ENCODE measurements around the gene TBC1D14. TPM values are rescaled to one million over a fixed set of nuclear protein-coding genes. Genes with fewer than 3 reads are reported as not detected.

TBC1D14 gene, protein sequence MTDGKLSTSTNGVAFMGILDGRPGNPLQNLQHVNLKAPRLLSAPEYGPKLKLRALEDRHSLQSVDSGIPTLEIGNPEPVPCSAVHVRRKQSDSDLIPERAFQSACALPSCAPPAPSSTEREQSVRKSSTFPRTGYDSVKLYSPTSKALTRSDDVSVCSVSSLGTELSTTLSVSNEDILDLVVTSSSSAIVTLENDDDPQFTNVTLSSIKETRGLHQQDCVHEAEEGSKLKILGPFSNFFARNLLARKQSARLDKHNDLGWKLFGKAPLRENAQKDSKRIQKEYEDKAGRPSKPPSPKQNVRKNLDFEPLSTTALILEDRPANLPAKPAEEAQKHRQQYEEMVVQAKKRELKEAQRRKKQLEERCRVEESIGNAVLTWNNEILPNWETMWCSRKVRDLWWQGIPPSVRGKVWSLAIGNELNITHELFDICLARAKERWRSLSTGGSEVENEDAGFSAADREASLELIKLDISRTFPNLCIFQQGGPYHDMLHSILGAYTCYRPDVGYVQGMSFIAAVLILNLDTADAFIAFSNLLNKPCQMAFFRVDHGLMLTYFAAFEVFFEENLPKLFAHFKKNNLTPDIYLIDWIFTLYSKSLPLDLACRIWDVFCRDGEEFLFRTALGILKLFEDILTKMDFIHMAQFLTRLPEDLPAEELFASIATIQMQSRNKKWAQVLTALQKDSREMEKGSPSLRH
- polyA plus RNA-seq: 10 to 100 TPM; 13.4 to 23.2 TPM

DNA sequence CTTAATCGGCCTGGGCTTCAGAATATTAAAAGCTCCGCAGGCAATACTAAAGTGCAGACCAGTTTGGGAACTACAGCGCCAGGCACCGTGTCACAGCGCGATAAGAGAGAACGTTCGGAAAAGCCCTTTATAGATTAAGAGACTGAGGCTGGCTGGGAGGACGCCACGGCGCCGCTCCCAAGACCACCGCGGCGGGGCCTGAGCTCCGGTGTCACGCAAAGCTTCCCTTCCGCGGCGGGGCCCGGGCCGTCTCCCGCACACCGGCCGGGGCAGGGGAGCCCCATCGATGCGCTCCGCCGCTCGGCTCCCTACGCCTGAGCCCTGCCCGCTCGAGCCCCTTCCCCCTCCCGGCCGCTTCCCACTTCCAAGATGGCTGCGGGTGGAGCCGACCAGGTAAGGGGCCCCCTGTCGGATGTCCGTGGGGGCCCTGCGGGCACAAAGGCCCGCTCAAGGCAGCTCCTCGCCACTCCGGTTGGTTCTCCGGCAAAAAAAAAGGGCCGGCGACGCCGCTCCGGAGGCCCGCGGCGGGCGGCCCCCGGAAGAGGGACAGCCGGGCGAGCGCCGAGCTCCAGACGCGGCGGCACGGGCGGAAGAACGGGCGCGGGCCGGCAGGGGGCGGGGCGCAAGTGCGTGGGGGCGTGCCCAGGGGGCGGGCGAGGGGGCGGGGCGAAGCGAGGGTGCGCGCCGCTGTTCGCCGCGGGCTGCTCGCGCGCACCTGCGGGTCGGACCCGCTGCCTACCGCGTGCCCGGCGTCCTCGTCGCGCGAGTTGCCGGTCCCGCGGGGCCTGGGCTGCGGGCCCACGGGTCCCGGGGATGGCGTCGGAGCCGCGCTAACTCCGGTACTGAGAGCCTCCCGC is at the start of gene TBC1D14:
Gene TBC1D14, plus strand, starts transcription at position 714 of the 857 bp plus-strand sequence. CDS start 13,564 bp downstream, outside the sequence.
- H3K27me3 ChIP-seq (ENCODE audit: control insufficient read depth in 1 of 2, insufficient read depth in 2 of 2, low read length in 2 of 2): no peaks in the 10 kb centered on the region
- WGBS, 2 donors: 0 to 1% methylated on average over 67 to 108 of the region's 108 CpGs
- peaks cover 0 to 18% of the 10 kb centered on the region in 2 donors for H3K4me1 ChIP-seq (ENCODE audit: control insufficient read depth in 2 of 2, insufficient read depth in 2 of 2, low read length in 1 of 2)
- H3K27ac ChIP-seq (ENCODE audit: low read depth in 2 of 2, low read length in 1 of 2): peak within 1 kb of the TSS; percentile 88 to 98
- no peaks in the 10 kb centered on the region for H3K9me3 ChIP-seq (ENCODE audit: control insufficient read depth in 2 of 2, insufficient read depth in 1 of 2, low read depth in 1 of 2, low read length in 1 of 2)
- H3K4me3 ChIP-seq (ENCODE audit: low read depth in 1 of 2, low read length in 2 of 2): peak within 1 kb of the TSS; percentile 62 to 78
- no peaks in the 10 kb centered on the region for H3K36me3 ChIP-seq (ENCODE audit: control insufficient read depth in 2 of 2, insufficient read depth in 2 of 2, low read length in 1 of 2)

DNA sequence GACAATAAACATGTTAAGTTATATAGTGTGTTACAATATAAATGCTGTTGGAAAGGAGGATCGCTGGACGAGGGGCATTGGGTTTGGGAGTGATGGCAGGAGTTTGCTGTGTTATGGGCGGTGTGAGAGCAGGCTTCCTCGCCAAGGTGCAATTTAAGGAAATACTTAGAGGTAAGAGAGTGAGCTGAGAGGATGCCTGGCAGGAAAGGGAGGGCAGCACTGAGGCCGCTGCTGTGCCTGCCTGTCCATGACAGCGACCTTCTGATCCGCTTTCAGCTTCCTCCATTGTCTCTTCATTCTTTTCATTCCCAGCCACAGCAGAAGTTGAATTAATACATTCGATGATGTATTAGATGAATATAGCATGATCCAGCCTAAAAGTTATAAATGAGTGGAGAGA is 41.2 kb upstream of the TBC1D14 start:
- H3K9me3 ChIP-seq (ENCODE audit: control insufficient read depth in 2 of 2, insufficient read depth in 1 of 2, low read depth in 1 of 2, low read length in 1 of 2): no peaks in the 10 kb centered on the region
- no peaks in the 10 kb centered on the region for H3K27me3 ChIP-seq (ENCODE audit: control insufficient read depth in 1 of 2, insufficient read depth in 2 of 2, low read length in 2 of 2)
- no peak overlapping the region for H3K4me3 ChIP-seq (ENCODE audit: low read depth in 1 of 2, low read length in 2 of 2)
- H3K27ac ChIP-seq (ENCODE audit: low read depth in 2 of 2, low read length in 1 of 2): no peak overlapping the region
- H3K4me1 ChIP-seq (ENCODE audit: control insufficient read depth in 2 of 2, insufficient read depth in 2 of 2, low read length in 1 of 2): peaks cover 0 to 3% of the 10 kb centered on the region in 2 donors
- 97% methylated on average over 8 of the region's 8 CpGs for WGBS, 2 donors
- peaks cover 11 to 22% of the 10 kb centered on the region in 2 donors for H3K36me3 ChIP-seq (ENCODE audit: control insufficient read depth in 2 of 2, insufficient read depth in 2 of 2, low read length in 1 of 2)

DNA sequence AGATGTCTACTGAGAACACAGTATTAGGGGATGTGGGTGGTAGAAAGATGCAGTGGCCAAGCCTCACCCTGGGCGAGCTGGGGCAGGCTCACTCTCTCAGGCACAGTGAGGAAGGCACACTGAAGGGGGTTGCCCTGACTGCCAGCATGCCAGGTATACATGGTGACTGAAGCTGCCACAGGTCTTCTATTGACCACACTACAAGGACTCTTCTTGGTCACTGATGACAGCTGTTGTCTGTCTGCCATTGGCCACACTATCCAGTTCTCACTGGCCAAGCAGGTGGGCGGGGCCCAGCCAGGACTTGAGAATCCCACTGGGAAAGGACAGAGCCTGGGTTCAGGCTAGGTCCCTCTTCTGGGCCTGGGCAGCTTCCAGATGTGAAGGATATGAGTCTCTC is 39.7 kb upstream of the TBC1D14 start:
- Histone ChIP-seq H3K27me3 (ENCODE audit: control insufficient read depth in 1 of 2, insufficient read depth in 2 of 2, low read length in 2 of 2) (no peaks in the 10 kb centered on the region), H3K4me3 (ENCODE audit: low read depth in 1 of 2, low read length in 2 of 2) (no peak overlapping the region), H3K36me3 (ENCODE audit: control insufficient read depth in 2 of 2, insufficient read depth in 2 of 2, low read length in 1 of 2) (peaks cover 11 to 35% of the 10 kb centered on the region in 2 donors), H3K9me3 (ENCODE audit: control insufficient read depth in 2 of 2, insufficient read depth in 1 of 2, low read depth in 1 of 2, low read length in 1 of 2) (peaks cover 0 to 2% of the 10 kb centered on the region in 2 donors), H3K27ac (ENCODE audit: low read depth in 2 of 2, low read length in 1 of 2) (no peak overlapping the region), H3K4me1 (ENCODE audit: control insufficient read depth in 2 of 2, insufficient read depth in 2 of 2, low read length in 1 of 2) (peaks cover under 1 to 5% of the 10 kb centered on the region in 2 donors)
- 79 to 87% methylated on average over 2 of the region's 2 CpGs for WGBS, 2 donors

DNA sequence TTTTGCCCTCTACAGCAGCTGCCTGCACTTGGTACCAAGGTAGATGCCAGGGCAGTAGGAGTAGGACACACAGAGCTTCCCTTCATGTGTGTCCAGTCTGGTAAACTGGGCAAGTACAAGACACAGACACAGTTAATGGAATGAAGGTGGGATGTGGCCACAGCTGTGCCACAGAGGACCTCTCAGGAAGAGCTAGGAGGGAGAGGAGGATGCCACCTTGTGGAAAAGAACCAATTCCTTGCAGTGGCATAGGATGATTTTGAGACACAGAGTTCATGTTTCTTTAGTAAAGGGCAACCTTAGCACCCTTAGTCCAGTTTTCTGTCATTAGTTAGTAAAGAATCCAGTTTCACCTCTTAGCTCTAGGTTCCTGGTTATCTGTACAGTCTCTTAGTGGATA is 36.3 kb upstream of the TBC1D14 start:
- no peak overlapping the region for H3K4me3 ChIP-seq (ENCODE audit: low read depth in 1 of 2, low read length in 2 of 2)
- H3K36me3 ChIP-seq (ENCODE audit: control insufficient read depth in 2 of 2, insufficient read depth in 2 of 2, low read length in 1 of 2): peaks cover 9 to 37% of the 10 kb centered on the region in 2 donors

DNA sequence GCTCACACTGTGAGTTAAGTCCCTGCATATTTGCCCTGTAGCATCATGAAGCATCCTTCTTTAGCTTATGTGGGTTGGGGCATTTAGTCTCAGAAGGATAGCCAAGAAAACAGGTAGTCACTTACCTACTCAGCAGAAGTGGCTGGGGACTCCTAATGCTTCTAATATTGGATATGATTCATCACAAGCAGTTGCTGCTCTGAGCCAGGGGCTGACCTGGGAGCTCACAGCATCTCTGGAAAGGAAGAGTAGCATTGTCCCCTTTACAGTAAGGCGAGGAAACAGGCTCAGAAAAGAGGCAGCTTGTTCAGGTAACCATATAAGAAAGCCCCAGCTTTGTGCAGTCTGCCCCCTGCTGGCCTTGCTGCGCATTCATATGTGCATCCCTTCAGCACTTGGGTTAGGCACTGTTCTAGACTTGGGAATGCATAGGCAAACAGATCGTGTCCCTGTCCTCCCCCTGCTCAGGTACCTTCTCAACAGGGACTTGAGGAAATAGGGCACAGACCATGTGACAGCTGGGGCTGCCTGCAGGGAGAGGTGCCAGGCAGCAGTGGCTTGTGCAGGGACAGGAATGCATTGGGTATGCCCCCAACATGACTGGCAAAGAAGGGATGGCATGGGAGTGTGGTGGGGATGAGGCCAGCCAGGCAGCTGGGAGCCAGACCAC is 35.7 kb upstream of the TBC1D14 start:
- peaks cover 2 to 5% of the 10 kb centered on the region in 2 donors for H3K4me1 ChIP-seq (ENCODE audit: control insufficient read depth in 2 of 2, insufficient read depth in 2 of 2, low read length in 1 of 2)
- H3K36me3 ChIP-seq (ENCODE audit: control insufficient read depth in 2 of 2, insufficient read depth in 2 of 2, low read length in 1 of 2): peaks cover 14 to 41% of the 10 kb centered on the region in 2 donors
- no peak overlapping the region for H3K27ac ChIP-seq (ENCODE audit: low read depth in 2 of 2, low read length in 1 of 2)

More for the DNA sequence above, 36.3 kb upstream of the TBC1D14 start:
- Histone ChIP-seq H3K9me3 (ENCODE audit: control insufficient read depth in 2 of 2, insufficient read depth in 1 of 2, low read depth in 1 of 2, low read length in 1 of 2) (peaks cover 0 to 2% of the 10 kb centered on the region in 2 donors), H3K27ac (ENCODE audit: low read depth in 2 of 2, low read length in 1 of 2) (no peak overlapping the region), H3K4me1 (ENCODE audit: control insufficient read depth in 2 of 2, insufficient read depth in 2 of 2, low read length in 1 of 2) (peaks cover 2 to 5% of the 10 kb centered on the region in 2 donors), H3K27me3 (ENCODE audit: control insufficient read depth in 1 of 2, insufficient read depth in 2 of 2, low read length in 2 of 2) (no peaks in the 10 kb centered on the region)

DNA sequence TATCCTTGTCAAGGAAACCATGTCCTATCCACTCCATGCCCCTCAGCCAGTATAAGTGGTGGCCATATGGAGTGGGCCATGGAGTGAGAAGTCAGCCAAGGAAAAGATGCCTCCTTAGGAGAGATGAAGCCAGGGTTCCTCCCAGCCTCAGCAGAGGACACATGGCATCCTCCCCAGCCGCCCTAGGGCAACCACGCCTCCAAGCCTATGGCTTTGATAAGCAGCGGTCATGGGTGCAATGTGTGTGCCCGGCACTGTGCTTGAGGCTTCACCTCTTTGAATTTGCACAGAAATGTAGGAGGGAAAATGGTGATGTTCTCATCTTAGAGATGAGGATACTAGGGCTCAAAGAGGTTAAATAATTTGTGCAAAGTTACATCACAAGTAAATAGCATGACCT is 34.6 kb upstream of the TBC1D14 start:
- no peak overlapping the region for H3K4me3 ChIP-seq (ENCODE audit: low read depth in 1 of 2, low read length in 2 of 2)
- peak overlapping the region in 1 of 2 donors; percentile 53 for H3K27ac ChIP-seq (ENCODE audit: low read depth in 2 of 2, low read length in 1 of 2)
- WGBS, 2 donors: 77 to 96% methylated on average over 4 of the region's 4 CpGs
- H3K27me3 ChIP-seq (ENCODE audit: control insufficient read depth in 1 of 2, insufficient read depth in 2 of 2, low read length in 2 of 2): no peaks in the 10 kb centered on the region
- H3K36me3 ChIP-seq (ENCODE audit: control insufficient read depth in 2 of 2, insufficient read depth in 2 of 2, low read length in 1 of 2): peaks cover 20 to 46% of the 10 kb centered on the region in 2 donors
- H3K4me1 ChIP-seq (ENCODE audit: control insufficient read depth in 2 of 2, insufficient read depth in 2 of 2, low read length in 1 of 2): peaks cover 2 to 3% of the 10 kb centered on the region in 2 donors
- H3K9me3 ChIP-seq (ENCODE audit: control insufficient read depth in 2 of 2, insufficient read depth in 1 of 2, low read depth in 1 of 2, low read length in 1 of 2): peaks cover 0 to 2% of the 10 kb centered on the region in 2 donors

More for the DNA sequence above, 35.7 kb upstream of the TBC1D14 start:
- H3K9me3 ChIP-seq (ENCODE audit: control insufficient read depth in 2 of 2, insufficient read depth in 1 of 2, low read depth in 1 of 2, low read length in 1 of 2): peaks cover 0 to 2% of the 10 kb centered on the region in 2 donors
- H3K4me3 ChIP-seq (ENCODE audit: low read depth in 1 of 2, low read length in 2 of 2): no peak overlapping the region
- no peaks in the 10 kb centered on the region for H3K27me3 ChIP-seq (ENCODE audit: control insufficient read depth in 1 of 2, insufficient read depth in 2 of 2, low read length in 2 of 2)
- 35 to 41% methylated on average over 3 of the region's 3 CpGs for WGBS, 2 donors

DNA sequence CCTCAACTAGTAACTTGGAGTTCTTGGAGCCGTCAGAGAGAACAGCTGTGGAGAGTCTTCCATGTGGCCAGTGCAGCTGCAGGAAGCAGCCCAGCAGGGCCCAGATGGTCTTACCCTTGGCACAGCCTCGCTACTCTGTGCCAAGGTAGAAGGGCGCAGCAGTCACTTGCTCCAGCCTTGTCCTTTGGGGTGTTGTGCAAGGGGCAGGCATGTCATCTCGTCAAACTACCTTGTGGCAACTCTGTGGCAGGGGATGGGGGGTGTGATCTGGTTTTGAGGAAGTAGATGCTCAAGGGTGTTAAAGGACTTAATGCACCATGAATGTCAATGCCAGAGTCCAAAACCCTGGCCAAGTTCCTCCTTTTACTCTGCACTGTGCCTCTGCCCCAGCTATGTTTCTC is 34.2 kb upstream of the TBC1D14 start:
- Histone ChIP-seq H3K4me1 (ENCODE audit: control insufficient read depth in 2 of 2, insufficient read depth in 2 of 2, low read length in 1 of 2) (peaks cover 2% of the 10 kb centered on the region in 2 donors), H3K9me3 (ENCODE audit: control insufficient read depth in 2 of 2, insufficient read depth in 1 of 2, low read depth in 1 of 2, low read length in 1 of 2) (peaks cover 0 to 2% of the 10 kb centered on the region in 2 donors), H3K27ac (ENCODE audit: low read depth in 2 of 2, low read length in 1 of 2) (peak overlapping the region in 1 of 2 donors; percentile 74), H3K27me3 (ENCODE audit: control insufficient read depth in 1 of 2, insufficient read depth in 2 of 2, low read length in 2 of 2) (no peaks in the 10 kb centered on the region), H3K36me3 (ENCODE audit: control insufficient read depth in 2 of 2, insufficient read depth in 2 of 2, low read length in 1 of 2) (peaks cover 20 to 48% of the 10 kb centered on the region in 2 donors), H3K4me3 (ENCODE audit: low read depth in 1 of 2, low read length in 2 of 2) (no peak overlapping the region)
- 59 to 69% methylated on average over 4 of the region's 4 CpGs for WGBS, 2 donors

DNA sequence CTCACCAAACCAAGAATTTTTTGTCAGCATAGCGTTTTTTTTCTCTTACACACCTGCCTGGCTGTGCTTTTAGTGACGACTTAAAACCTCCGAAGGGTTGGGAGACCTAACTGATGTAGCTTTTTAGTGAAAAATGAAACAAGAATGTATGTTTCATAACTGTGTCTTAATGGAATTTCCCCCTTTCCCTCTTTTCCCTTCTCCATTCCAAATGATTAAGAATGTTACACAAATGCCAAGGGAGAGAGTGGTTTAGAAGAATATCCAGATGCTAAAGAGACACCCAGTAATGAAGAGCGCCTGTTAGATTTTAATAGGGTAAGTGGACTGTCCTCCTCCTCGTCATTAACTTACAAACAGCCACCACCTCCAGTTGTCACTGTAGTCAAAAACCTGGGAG is 33.2 kb upstream of the TBC1D14 start:
- H3K4me3 ChIP-seq (ENCODE audit: low read depth in 1 of 2, low read length in 2 of 2): no peak overlapping the region
- peaks cover 0 to 2% of the 10 kb centered on the region in 2 donors for H3K9me3 ChIP-seq (ENCODE audit: control insufficient read depth in 2 of 2, insufficient read depth in 1 of 2, low read depth in 1 of 2, low read length in 1 of 2)
- H3K27ac ChIP-seq (ENCODE audit: low read depth in 2 of 2, low read length in 1 of 2): no peak overlapping the region
- WGBS, 2 donors: 88 to 89% methylated on average over 5 of the region's 5 CpGs
- H3K27me3 ChIP-seq (ENCODE audit: control insufficient read depth in 1 of 2, insufficient read depth in 2 of 2, low read length in 2 of 2): no peaks in the 10 kb centered on the region
- H3K36me3 ChIP-seq (ENCODE audit: control insufficient read depth in 2 of 2, insufficient read depth in 2 of 2, low read length in 1 of 2): peaks cover 22 to 52% of the 10 kb centered on the region in 2 donors
- peaks cover 2% of the 10 kb centered on the region in 2 donors for H3K4me1 ChIP-seq (ENCODE audit: control insufficient read depth in 2 of 2, insufficient read depth in 2 of 2, low read length in 1 of 2)

Measured in esophagus (tissue), 2 donors.